Myocyte (in vitro differentiated cells): Measurements from ENCODE around the gene MRPL53. TPM values are rescaled to one million over a fixed set of nuclear protein-coding genes. Genes with fewer than 3 reads are reported as not detected.
A peak's percentile ranks its signal among the peaks of the same experiment; 100 is the strongest.

ENCODE experiments used
- DNase-seq: peaks from one replicate; pipeline ENCODE4 v3.0.0-alpha.2; 2012; ENCODE audit warnings: low read depth
- total RNA-seq: library from RNA; depleted of rRNA; stranded (reverse); fragments of >200 nt; gene quantifications from 2 replicates; pipeline ENCODE4 v1.2.3, GENCODE V29; 2014

The MRPL53 gene
- total RNA-seq, 1 donor from 2014 or later, result 19.7 TPM

- no peak for DNase-seq
These were observed 42.7 kb downstream of the MRPL53 start for GRCh38 chr2:74429487-74430451.

GRCh38 chr2:74428675-74429074, 43.8 kb downstream of the MRPL53 start:
- no peak for DNase-seq

GRCh38 chr2:74427551-74427950, 44.9 kb downstream of the MRPL53 start:
- no peak for DNase-seq

- DNase-seq, result no peak
These were observed 46.2 kb downstream of the MRPL53 start for GRCh38 chr2:74426181-74426758.

GRCh38 chr2:74425523-74425922, 47.0 kb downstream of the MRPL53 start:
- peak; percentile 33 for DNase-seq

- DNase-seq, result no peak
These were observed 47.5 kb downstream of the MRPL53 start for GRCh38 chr2:74424995-74425406.

- DNase-seq, result peak; percentile 20
These were observed 48.1 kb downstream of the MRPL53 start for GRCh38 chr2:74424139-74424992.

GRCh38 chr2:74423231-74424095, 49.0 kb downstream of the MRPL53 start:
- DNase-seq, result no peak

Other genes with a start within 250 kb of the MRPL53 start
- gene SLC4A5, start 129.3 kb downstream of the MRPL53 start, total RNA-seq, result 0.43 and 2.0 TPM in 2 replicates
- 121 and 123 TPM in 2 replicates for gene DCTN1, start 92.4 kb downstream of the MRPL53 start, total RNA-seq
- 0.26 and 1.4 TPM in 2 replicates for gene C2orf81, start 51.1 kb downstream of the MRPL53 start, total RNA-seq
- 7.8 TPM in 2 replicates for gene WDR54, start 51.0 kb downstream of the MRPL53 start, total RNA-seq
- gene RTKN, start 30.7 kb downstream of the MRPL53 start, total RNA-seq, result 43.3 and 56.6 TPM in 2 replicates
- 20.0 and 30.8 TPM in 2 replicates for gene INO80B, start 17.6 kb downstream of the MRPL53 start, total RNA-seq
- 68.4 and 75.4 TPM in 2 replicates for gene WBP1, start 14.2 kb downstream of the MRPL53 start, total RNA-seq
- 56.1 and 67.0 TPM in 2 replicates for gene MOGS, start 7.3 kb downstream of the MRPL53 start, total RNA-seq
- gene CCDC142, start 10.3 kb upstream of the MRPL53 start, total RNA-seq, result 10.6 and 13.3 TPM in 2 replicates
- gene TTC31, start 10.4 kb upstream of the MRPL53 start, total RNA-seq, result 16.3 and 18.9 TPM in 2 replicates
- 0.68 and 1.5 TPM in 2 replicates for gene LBX2, start 26.9 kb upstream of the MRPL53 start, total RNA-seq
- gene PCGF1, start 35.0 kb upstream of the MRPL53 start, total RNA-seq, result 31.3 and 33.9 TPM in 2 replicates
- 0.13 TPM in 1 of 2 replicates, not detected in the other for gene TLX2, start 41.8 kb upstream of the MRPL53 start, total RNA-seq
- not detected in 2 replicates for gene DQX1, start 53.6 kb upstream of the MRPL53 start, total RNA-seq
- gene AUP1, start 57.0 kb upstream of the MRPL53 start, total RNA-seq, result 111 and 125 TPM in 2 replicates
- 33.8 and 41.9 TPM in 2 replicates for gene HTRA2, start 57.3 kb upstream of the MRPL53 start, total RNA-seq
- 3.4 and 5.7 TPM in 2 replicates for gene LOXL3, start 81.3 kb upstream of the MRPL53 start, total RNA-seq
- 9.5 and 10.5 TPM in 2 replicates for gene DOK1, start 82.0 kb upstream of the MRPL53 start, total RNA-seq
- 0.16 TPM in 1 of 2 replicates, not detected in the other for gene M1AP, start 175.7 kb upstream of the MRPL53 start, total RNA-seq
- 4.3 and 4.4 TPM in 2 replicates for gene SEMA4F, start 181.6 kb upstream of the MRPL53 start, total RNA-seq